GM21367 (cell line): Measurements from ENCODE around the gene ABCA3.
A peak's percentile ranks its signal among the peaks of the same experiment; 100 is the strongest.
"Not testable (repeated sequence)": the region's sequence is repeated elsewhere in the genome, so short reads cannot be mapped to it uniquely, and the experiment has no call there.

Source experiments
- ATAC-seq: cut with Tn5 transposase; IDR thresholded peaks from one replicate; pipeline ENCODE4 v1.9.1; 2021; ENCODE audit not compliant: unreplicated experiment

ABCA3 gene

GRCh38 chr16:2282262-2282661, 58.3 kb downstream of the ABCA3 start:
- ATAC-seq, result no peak

DNA sequence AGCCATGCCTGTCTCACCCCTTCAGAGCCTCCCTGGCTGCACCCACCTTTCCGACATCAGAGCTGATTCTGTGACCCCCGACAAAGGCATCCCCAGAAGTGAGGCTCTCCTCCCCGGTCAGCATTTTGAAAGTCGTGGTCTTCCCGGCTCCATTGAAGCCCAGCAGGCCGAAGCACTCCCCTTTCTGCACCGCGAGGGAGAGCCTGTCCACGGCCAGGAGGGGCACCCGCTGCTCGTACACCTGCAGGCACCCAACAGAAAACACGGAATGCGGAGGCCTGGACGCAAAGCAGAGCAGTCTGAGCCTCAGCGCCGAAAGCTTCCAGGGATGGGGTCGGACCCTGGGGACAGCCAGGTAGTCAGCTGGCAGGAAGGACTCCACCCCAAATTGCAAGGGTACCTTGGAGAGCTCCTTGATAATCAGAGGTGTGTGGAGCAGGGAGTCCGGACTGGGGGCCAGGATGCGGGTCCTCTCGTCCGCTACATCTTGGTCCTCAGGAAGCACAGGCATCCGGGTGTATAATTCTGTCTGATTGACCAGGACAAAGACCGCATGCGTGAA, 59.5 kb downstream of the ABCA3 start:
- no peak for ATAC-seq

- no peak for ATAC-seq
Observed at GRCh38 chr16:2280461-2280860, 60.1 kb downstream of the ABCA3 start.

DNA sequence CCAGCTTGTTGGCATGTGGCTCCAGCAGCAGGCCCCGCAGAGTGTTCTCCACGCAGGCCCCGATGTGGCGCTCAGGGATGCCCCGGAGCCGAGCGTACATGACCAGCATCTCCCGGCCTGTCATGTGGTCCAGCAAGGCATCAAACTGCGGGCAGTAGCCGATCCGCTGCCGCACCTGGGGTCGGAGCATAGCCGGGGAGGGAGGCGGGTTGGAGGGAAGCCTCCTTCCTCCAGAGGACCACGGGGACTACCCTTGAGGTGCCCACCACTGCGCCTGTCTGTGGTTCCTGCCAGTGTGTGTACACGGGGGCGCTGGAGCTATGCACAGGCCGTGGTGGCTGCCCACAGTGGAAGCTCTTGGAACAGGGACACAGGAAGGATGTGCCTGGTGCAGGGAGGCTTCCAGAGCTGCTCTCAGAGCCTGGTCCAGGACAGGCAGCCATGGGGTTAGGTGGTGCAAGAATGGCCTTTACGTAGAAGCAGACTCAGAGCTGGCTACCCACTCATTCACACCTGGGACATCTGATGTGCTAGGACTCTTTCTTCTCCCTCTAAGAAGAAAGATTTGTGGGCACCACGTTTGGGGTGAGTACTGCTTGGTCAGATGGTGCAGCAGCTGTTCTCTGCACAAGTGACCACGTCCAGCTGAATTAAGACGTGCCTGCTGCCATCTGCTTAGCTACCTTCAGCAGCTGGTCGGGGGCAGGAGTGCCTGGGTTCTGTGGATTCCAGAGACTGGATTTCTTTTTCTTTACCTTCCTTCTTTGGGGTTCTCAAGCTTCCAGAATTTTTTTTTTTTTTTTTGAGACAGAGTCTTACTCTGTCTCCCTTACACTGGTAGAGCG, 61.4 kb downstream of the ABCA3 start:
- no peak for ATAC-seq

DNA sequence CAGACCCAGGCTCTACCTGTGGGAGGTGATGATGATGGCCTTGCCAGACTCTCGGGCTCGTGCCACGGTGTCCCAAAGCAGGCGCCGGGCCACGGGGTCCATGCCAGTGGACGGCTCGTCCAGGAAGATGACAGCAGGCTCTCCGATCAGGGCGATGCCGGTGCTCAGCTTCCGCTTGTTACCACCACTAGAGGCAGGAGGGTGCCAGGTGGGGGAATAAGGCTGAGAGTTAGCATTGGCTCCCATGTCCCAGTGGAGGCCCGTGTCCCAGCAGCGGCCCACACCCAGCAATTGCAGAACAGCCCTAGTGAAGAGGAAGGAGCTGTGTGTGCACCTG, 62.3 kb downstream of the ABCA3 start:
- ATAC-seq, result no peak

DNA sequence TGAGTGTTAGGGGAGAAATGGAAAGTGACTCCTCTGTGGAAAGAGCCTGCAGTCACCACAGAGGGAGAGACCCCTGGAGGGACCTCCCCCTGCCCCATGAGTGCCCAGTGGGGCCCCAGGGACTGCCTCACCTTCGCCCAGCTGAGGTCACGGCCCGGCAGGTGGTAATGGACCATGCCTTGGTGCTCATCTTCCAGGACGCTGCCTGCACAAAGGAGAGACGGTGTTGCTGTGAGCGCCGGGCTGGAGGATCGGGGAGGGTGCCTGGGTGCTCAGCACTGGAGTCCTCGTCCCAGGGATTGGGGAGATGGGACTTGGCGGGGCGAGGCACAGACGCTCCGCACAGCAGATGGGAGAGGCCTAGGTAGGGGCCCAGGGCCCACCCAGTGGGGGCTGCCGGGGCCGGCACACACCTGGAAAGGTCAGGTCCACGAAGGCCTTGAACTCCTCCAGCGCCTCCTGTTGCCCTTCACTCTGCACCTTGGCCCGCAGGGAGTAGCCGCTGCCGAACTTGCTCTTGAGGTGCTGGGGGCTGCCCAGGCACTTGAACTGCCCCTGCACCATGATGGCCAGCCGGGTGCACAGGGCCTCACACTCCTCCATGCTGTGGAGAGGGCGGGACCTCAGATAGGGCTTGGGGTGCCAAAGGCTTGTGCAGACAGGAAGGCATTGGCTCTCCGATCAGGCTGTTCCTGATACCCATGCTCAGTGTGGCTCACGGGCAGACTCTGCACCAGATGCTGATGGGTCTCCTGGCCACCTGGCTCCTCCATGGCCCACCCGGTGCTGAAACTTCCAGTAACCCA, 62.9 kb downstream of the ABCA3 start:
- no peak for ATAC-seq

GRCh38 chr16:2276368-2277195, 63.9 kb downstream of the ABCA3 start:
- no peak for ATAC-seq

- ATAC-seq, result no peak
Observed at GRCh38 chr16:2275476-2276367, 64.8 kb downstream of the ABCA3 start.

GRCh38 chr16:2273931-2274330, 66.6 kb downstream of the ABCA3 start:
- no peak for ATAC-seq

DNA sequence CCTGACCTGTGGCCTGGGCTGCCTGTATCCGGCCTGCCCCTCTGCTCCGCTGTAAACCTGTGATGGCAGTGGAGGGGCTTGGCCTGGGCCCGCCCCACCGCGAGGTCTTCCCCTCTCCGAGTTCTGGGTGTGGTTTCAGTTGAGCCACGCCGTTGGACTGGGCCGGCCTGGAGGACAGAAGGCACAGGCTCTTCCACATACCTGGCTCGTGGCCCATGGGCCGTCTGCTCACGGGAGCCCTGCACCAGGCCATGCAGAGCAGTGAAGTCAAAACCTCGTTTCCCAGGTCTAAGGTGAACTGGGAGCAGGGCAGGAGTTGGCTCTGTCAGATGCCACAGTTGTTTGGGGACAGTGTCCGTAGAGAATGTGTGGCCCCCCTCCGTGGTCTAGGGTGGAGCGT, 67.0 kb downstream of the ABCA3 start:
- ATAC-seq, result no peak

DNA sequence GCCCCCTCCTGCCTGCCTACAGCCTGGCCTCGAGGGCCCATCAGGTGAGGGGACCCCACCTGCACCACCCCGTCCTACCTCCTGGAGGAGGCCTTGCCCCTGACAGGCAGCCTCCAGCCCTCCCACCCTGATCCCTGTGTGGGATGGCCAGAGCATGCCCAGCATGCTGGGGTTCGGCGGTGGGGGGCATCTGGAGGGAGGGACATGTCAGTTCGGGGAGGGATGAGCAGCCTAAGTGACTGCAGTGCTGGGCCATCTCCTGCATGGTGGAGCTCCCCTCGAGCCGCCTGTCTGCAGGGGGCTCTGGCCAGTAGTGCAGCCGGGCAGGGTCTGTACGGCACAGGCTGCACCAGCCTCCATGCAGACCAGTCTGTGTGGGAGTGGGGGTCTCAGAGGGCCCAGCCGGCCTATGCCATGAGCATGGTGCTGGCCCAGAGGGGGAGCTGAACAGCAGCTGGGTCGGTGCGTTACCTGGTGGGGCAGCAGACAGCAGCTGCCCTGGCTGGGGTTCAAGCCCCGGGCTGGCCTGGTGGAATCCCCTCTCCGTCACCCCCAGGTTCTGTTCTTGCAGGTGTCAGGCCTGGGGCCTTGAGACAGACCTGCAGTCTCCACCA, 68.6 kb downstream of the ABCA3 start:
- no peak for ATAC-seq

DNA sequence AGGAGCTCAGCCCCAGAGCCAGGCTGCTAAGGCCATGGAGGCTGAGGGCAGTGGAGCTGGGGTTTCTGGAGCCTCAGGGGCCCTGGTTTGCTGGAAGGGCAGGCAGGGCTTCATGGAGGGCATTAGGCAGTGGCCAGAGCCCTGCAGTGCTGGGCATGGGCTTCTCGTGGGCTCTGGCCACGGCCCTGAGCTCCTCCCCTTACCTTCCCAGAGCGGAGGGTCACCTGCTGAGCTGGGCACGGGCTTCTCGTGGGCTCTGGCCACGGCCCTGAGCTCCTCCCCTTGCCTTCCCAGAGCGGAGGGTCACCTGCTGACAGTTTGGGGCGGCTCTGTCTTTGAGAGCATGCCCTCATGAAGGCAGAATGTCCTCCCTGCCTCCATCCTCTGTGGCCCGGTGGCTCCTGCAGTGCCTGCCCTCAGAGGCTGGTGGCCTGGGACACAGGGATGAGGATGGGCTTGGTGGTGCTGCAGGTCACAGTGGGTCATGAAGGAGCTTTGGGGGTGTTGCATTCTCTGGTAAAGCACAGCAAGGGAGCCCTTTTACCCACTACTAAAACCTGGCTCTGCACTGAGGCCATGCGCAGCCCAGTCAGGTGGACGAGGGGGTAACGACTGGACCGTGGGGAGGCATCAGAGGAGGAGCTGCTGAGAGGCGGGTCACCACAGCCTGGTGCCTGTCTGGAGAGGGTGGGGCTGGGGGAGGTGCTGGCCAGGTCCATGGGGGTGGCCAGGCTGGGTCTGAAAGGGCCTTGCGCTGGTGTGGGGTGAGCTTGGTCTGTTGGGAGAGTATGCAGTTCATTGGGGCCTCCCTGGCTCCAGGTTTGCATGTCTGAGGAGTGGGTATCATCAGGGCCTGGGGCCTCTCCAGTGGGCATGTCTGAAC, 69.7 kb downstream of the ABCA3 start:
- no peak for ATAC-seq

DNA sequence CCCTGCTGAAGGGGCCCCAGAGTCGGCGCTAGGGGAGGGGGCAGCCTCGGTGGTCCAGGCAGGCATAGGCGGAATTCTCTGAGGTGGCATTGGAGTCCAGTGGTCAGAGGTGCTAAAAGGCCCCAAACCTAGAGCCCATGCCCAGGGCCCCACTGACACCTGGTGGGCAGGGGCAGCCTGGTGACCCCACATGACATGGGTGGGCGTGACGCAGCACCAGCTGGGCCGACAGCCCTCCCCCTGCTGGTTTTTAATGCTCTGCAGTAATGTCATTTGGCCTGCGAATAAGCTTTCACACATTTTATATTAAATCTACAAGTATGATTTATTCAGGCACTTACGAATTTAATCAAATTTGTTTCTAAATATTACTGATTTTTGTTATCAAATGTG, 70.5 kb downstream of the ABCA3 start:
- no peak for ATAC-seq

DNA sequence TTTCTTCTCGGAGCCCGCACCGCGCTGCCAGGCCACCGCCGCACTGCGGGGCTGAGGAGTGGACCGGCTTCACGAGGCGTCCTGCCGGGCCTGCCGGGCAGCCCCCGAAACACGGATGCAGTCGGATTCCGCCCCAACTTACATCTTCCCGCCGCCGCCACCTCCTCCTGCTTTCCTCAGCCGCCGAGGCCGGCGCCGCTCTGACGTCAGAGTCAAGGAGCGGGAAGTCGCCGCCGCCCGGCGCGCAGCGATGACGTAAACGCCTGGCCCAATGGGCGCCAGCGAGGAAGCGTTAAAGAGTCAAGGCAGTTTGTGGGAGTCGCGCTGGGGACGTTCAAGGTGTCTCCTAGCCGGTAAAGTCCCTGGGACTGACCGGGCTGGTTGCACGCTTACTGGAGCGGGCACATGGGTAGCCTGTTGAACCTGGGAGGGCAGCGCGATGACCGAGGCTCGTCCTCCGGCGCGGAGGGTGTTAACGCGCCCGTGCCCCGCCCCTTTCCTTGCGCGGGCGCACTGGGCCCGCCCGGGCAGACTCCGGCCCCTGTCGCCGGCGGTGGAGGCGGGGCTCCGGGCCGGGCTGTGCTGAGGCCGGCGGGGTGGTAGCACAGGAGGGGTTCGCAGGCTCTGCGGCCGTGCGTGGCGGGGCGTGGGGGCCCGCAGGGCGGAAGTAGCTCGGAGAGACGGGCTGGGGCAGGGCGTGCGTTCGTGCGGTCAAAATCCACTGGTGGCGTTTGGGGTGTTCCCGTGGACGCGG, 72.4 kb downstream of the ABCA3 start, which contains the start of gene RNPS1:
TSS of gene RNPS1 (minus strand) at position 214 of the 754 bp plus-strand sequence. CDS start 3,483 bp downstream, outside the sequence.
- peak; percentile 57 for ATAC-seq

GRCh38 chr16:2267505-2267912, 73.0 kb downstream of the ABCA3 start:
- peak; percentile 40 for ATAC-seq

DNA sequence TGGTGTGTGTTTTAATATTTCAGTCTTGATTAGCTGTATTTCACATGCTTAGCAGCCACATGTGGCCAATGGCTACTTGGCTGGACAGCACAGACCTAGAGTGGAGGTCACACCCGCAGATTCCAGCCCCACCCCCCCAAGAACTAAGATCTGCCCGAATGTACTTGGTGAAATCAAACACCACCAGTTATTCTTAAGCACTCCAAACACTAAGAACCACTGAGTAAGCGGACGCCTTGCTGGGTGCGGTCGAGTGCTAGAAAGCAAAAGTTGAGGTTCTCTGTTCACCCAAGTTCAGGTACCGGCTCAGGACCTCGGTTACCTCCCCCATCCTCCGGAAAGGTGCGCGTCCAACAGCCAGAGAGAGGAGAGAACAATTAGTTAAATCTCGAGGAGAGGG, 73.6 kb downstream of the ABCA3 start:
- ATAC-seq, result not testable (repeated sequence)

DNA sequence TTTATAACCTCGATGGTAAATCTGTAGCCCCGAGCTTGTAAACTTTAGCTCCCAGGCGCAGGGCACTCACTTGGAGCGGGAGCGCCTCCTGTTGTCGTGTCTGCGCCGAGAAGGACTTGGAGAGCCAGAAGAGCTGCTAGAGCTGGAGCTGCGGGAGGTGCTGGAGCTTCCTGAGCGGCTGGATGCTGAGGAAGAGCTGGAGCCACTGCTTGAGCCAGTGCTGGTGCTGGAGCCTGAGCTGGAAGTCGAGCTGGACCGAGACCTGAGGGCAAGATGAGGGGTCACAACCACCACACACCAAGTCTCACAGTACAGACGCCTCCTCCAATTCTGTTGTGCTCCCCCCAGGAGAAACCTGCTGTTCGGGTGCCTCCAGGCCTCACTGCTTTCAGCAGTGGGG, 77.5 kb downstream of the ABCA3 start:
- ATAC-seq, result not testable (repeated sequence)

DNA sequence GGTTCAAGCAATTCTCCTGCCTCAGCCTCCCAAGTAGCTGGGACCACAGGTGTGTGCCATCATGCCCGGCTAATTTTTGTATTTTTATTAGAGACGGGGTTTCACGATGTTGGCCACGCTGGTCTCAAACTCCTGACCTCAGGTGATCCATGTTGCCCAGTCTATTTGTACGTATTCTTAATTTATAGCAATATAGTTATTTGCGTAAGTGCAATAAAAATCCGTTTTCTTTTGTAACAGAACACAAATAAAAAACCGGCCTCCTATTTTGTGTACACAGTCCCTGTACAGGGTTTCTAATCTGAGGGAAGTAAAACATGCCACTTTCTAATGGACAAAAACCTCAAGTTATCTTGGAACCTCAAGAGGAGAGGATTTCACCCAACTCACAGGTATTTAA, 80.3 kb downstream of the ABCA3 start:
- no peak for ATAC-seq
